Measurements from ENCODE around the gene LRRC19.

- TF ChIP-seq CTCF (IDR thresholded peaks at IDR 0.05) (no peak), EZH2 (IDR thresholded peaks at IDR 0.05; ENCODE audit: borderline replicate concordance, insufficient read depth, low read depth, low read length, poor library complexity, severe bottlenecking) (no peak)
These were observed 55.0 kb downstream of the LRRC19 start for GRCh38 chr9:26950521-26950920.
